HG03575 (cell line): ENCODE results near the gene TPRA1.

Source experiments
- ATAC-seq: cut with Tn5 transposase; IDR thresholded peaks from one replicate; pipeline ENCODE4 v1.9.1; 2021; ENCODE audit not compliant: unreplicated experiment, insufficient number of reproducible peaks, low FRiP score; ENCODE audit errors: extremely low read depth

The TPRA1 gene

GRCh38 chr3:127590593-127591465, at the start of gene TPRA1:
Gene TPRA1, minus strand, starts transcription at chr3:127590733. Its CDS starts 10,587 bp downstream, at chr3:127580146.
- peak; percentile 76 for ATAC-seq

DNA sequence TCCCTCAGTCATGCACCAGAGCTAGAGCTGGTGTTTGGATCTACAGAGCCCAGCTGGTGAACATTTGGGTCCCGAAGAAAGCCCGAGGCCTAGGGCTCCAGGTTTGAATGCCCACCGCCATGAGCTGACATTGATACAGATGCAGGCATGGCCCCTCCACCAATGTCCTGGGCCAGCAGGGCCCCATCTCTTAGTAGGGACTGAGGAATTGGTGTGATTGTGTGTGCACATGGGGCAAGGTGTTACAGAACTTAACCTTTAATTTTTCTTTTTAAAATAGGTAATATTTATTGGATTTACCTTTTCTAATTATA, 49.5 kb upstream of the TPRA1 start:
- no peak for ATAC-seq

DNA sequence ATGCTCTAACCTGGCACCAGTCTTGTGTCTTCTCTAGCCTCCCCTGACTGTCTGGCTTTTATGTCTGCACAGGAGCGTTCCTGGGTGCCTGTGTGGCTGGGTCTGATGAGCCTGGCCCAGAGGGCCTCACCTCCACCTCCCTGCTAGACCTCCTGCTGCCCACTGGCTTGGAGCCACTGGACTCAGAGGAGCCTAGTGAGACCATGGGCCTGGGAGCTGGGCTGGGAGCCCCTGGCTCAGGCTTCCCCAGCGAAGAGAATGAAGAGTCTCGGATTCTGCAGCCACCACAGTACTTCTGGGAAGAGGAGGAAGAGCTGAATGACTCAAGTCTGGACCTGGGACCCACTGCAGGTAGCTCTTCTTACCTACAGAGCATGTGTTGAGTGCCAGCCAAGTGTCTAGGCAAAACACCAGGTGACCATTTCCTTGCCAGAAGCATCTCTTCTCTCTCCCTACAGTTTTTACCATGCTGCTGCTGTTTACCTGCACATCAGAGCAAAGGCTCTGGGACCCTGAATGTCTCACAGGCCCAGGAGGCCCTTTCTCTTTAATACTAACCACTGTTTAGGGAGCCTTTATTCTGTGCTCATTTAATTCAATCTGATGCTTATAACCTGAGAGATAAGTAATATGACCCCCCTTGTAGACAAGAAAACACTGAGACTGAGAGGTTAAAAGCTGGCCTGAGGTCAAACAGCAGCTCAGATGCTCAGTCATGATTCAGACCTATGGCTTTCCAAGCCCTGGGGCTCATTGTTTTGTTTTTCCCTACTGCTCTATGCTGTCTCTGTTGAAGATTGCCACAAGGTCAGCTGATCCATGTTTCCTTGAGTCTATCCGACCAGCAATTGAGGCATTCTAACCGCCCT, 48.9 kb upstream of the TPRA1 start:
- ATAC-seq = no peak

- ATAC-seq = no peak
These were observed 47.4 kb upstream of the TPRA1 start for GRCh38 chr3:127637971-127638370.

DNA sequence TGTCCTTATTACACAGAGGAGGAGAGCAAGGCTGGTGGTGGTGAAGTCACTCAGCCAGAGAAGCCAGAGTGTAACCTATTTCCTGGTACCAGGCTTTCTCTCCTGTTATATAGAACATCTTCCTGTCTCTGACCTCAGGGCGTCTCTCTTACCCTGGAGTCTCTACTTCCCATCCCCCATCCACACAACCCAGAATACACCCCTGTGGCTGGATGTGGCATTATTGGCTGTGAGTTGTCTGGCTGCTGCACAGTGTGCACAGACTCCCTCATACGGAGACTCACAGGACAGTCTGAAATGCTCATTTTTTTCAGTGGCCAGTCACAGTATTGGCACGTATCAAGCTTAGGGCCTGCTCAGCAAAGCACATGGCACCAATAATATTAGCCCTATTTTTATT, 47.0 kb upstream of the TPRA1 start:
- ATAC-seq = no peak

- ATAC-seq = no peak
These were observed 44.1 kb upstream of the TPRA1 start for GRCh38 chr3:127634653-127635052.

- ATAC-seq = no peak
These were observed 41.7 kb upstream of the TPRA1 start for GRCh38 chr3:127632035-127632820.

DNA sequence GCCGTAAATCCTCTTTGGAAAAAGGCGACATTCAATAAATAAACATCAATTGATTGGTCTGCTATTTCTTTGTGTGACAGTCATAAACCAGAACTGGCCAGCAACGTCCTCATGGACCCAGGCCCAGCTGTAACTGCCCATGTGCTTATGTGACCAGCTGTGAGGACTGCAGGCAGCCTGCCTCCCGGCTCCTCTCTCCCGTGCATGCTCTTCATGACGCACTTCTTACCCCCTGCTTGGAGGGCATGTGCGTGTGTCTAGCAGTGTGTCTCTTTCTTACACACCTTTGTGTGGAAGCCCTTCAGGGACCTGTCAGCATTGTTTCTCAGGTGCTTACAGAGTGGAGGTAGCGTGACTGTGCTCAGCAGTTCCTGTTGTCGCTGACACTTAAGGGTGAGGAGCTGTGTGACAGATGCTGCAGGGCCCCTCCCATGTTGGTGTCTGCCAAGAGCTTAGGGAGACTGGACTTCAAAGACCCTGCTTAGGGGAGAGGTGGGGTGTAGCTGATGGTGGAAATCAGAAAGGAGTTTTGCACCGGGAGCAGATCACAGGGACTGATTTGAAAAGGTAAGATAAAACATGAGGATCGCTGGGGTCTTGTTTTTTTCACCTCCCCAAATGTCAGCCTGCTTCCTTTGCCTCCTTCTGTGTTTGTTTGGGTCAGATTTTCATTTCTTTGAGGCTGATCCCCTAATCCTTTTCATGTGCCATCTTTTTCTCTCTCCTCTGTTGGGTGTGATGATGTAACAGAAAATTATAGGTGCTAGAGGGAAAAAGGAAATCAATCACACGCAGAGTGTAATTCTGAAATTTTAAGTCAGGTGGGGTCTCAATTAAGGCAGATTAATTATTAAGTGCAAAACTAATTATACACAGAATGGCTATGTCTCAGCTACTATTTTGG, 40.5 kb upstream of the TPRA1 start:
- ATAC-seq = no peak

DNA sequence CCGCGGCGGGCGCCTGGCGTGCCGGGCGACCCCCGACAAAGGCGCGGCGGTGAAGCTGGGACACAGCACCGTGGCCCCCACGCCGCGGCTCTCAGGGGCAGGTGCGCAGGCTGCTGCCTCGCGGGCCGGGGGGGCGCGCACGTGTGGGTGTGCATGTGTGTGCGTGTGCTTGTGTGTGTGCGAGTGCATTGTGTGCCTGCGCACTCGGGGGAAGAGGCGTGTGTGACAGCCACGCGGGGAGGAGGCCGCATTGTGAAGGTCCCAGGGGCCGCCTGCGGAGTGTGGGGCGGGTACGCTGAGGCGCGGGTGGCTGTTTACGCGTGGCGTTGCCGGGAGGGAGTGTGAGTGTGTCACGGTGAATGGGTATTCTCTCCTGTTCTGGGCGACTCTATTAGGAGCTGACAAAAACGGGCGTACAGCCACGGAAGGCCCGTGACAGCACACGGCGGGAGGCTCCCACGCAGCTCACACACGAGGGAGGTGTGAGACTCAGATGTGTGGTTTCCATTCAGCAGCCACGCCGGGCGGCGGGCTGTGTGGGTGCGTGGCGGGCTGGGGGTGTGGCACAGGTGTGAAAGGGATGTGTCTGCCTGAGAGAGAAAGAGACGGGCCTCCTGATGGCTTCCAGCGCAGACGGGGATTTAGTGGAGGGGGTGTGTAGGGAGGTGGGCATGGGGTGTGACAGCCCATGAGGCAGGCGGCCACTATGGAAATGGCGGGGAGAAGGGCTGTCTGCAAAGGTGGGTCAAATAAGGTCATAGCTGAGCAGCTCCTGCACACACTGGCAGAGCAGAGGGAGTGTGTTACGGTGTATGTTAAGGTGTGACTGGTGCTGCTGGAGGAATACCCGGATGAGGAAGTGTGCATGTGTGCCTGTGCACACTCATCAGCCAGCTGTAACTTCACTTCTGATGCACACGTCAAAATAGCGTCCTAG, 39.2 kb upstream of the TPRA1 start:
- ATAC-seq = no peak

- no peak for ATAC-seq
These were observed 38.4 kb upstream of the TPRA1 start, which contains the start of gene PODXL2 for GRCh38 chr3:127628788-127629466. Gene PODXL2, plus strand, starts transcription at chr3:127629185. Its CDS starts 35 bp downstream, at chr3:127629220.

- no peak for ATAC-seq
These were observed 37.9 kb upstream of the TPRA1 start for GRCh38 chr3:127628426-127628787.

DNA sequence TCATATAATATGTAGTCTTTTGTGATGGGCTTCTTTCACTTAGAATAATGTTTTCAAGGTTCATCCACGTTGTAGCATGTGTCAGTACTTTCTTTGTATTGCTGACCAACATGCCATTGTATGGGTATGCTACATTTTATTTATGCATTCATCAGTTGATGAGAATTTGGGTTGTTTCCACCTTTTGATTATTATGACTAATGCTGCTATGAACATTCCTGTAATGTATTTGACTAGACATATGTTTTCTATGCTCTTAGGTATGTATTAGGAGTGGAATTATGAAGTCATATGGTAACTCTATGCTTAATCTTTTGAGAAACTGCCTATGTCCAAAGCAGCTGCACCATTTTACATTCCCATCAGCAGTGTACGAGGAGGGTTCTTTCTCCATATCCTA, 35.3 kb upstream of the TPRA1 start:
- ATAC-seq = no peak

DNA sequence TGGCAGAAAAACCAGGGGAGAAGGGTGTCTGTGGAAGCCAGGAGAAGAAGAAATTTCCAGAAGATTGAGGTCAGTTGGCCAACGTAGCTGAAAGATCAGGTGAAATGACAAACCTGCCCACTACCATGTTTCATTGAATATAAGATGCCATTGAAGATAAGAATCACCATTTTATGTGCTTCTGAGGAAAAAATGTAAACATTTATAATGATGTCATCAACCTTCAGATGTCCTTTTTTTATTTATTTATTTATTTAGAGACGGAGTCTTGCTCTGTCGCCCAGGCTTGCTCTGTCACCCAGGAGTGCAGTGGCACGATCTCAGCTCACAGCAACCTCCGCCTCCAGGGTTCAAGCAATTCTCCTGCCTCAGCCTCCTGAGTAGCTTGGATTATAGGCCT, 33.5 kb upstream of the TPRA1 start:
- ATAC-seq = no peak

GRCh38 chr3:127622772-127623576, 32.4 kb upstream of the TPRA1 start:
- ATAC-seq = no peak

DNA sequence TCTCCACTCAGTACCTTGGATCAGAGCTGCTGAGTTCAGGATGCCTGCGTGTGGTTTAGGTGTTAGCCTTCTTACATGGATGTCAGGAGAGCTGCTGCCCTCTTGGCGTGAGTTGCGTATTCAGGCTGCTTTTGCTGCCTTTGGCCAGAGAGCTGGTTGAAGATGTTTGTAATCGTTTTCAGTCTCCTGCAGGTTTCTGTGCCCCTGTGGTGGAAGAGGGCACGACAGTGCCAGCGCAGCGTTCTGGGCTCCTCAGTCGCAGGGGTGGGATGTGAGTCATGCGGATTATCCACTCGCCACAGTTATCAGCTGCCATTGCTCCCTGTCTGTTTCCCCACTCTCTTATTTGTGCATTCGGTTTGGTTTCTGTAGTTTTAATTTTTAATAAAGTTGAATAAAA, 31.5 kb upstream of the TPRA1 start:
- ATAC-seq = no peak

- ATAC-seq = no peak
These were observed 30.3 kb upstream of the TPRA1 start for GRCh38 chr3:127620637-127621375.
